PC-9 (cell line): ENCODE data around the gene KL. TPM values are rescaled to one million over a fixed set of nuclear protein-coding genes. Genes with fewer than 3 reads are reported as not detected.

ENCODE experiments used
- BruUV-seq: library from RNA; stranded (reverse); fragments of 400-500 nt; replicated peaks from 2 replicates; lab custom pipeline; 2021; lab: Mats Ljungman, UMichigan
- CTCF ChIA-PET: fragments of 300-600 bp; sonication (Branson Sonifier 250); formaldehyde crosslinking; loops from one replicate; lab custom pipeline; 2022; ENCODE audit warnings: antibody characterized with exemption; lab: Charles Lee
- POLR2A ChIA-PET: fragments of 300-600 bp; sonication (Branson Sonifier 250); formaldehyde crosslinking; loops from one replicate; lab custom pipeline; 2022; ENCODE audit warnings: antibody characterized with exemption; ENCODE audit not compliant: unreplicated experiment; lab: Charles Lee
- DNase-seq, 2 experiments: peaks; one replicate each; pipeline versions ENCODE4 v3.0.0 to v3.0.0-alpha.2; 2015 to 2022; ENCODE audit warnings: mixed read lengths in 1 of 2
- H2AFZ ChIP-seq: fragments of 200-600 bp; sonication (generic); 2 replicates; pipeline ENCODE4 v1.8.1; 2017; ENCODE audit warnings: antibody characterized with exemption
- H3F3A ChIP-seq: fragments of 200-600 bp; sonication (generic); 2 replicates; pipeline ENCODE4 v1.8.1; 2017; ENCODE audit warnings: antibody characterized with exemption, mild to moderate bottlenecking, low read depth; ENCODE audit not compliant: insufficient read depth
- H3K27ac ChIP-seq: fragments of 200-600 bp; sonication (generic); 2 replicates; pipeline ENCODE4 v1.6.1; 2016; ENCODE audit warnings: mixed run types
- H3K27me3 ChIP-seq: fragments of 200-600 bp; sonication (generic); 2 replicates; pipeline ENCODE4 v1.6.1; 2016; ENCODE audit warnings: low read depth, mixed run types; ENCODE audit not compliant: insufficient read depth
- H3K36me3 ChIP-seq: fragments of 200-600 bp; sonication (generic); 2 replicates; pipeline ENCODE4 v1.6.1; 2016; ENCODE audit warnings: low read depth, mixed run types
- H3K4me1 ChIP-seq: fragments of 200-600 bp; sonication (generic); replicated peaks from 2 replicates; pipeline ENCODE4 v1.6.1; 2016; ENCODE audit warnings: mixed run types; ENCODE audit not compliant: insufficient read depth
- H3K4me2 ChIP-seq: fragments of 200-600 bp; sonication (generic); 2 replicates; pipeline ENCODE4 v1.6.1; 2017; ENCODE audit warnings: mixed run types
- H3K4me3 ChIP-seq: fragments of 200-600 bp; sonication (generic); 2 replicates; pipeline ENCODE4 v1.6.1; 2016; ENCODE audit warnings: mixed run types
- H3K79me2 ChIP-seq: fragments of 200-600 bp; sonication (generic); 2 replicates; pipeline ENCODE4 v1.6.1; 2017; ENCODE audit warnings: low read depth, mixed run types
- H3K9me2 ChIP-seq: fragments of 200-600 bp; sonication (generic); 2 replicates; pipeline ENCODE4 v1.8.1; 2017; ENCODE audit warnings: mild to moderate bottlenecking; ENCODE audit not compliant: insufficient read depth
- H3K9me3 ChIP-seq: fragments of 200-600 bp; sonication (generic); 2 replicates; pipeline ENCODE4 v1.8.1; 2016; ENCODE audit warnings: low read depth; ENCODE audit not compliant: insufficient read depth
- H4K20me1 ChIP-seq: fragments of 200-600 bp; sonication (generic); 2 replicates; pipeline ENCODE4 v1.8.1; 2017; ENCODE audit not compliant: insufficient read depth
- EZH2 ChIP-seq: fragments of 200-600 bp; sonication (generic); IDR thresholded peaks from 2 replicates; pipeline ENCODE4 v1.8.0; 2017; ENCODE audit warnings: antibody characterized with exemption, low read depth
- intact Hi-C: fragments of 100-400 bp; cut with micrococcal nuclease; formaldehyde crosslinking; loops from one replicate; pipeline ENCODE4 v1.10.0; 2022; ENCODE audit not compliant: unreplicated experiment
- total RNA-seq: library from RNA; stranded (reverse); gene quantifications from 2 replicates; pipeline ENCODE4 v1.2.3, GENCODE V29; 2021
- TF ChIP-seq, protein P1 (sequence below): fragments of 200-600 bp; sonication (generic); conservative IDR thresholded peaks from 2 replicates; pipeline ENCODE4 v1.6.1; 2017; ENCODE audit warnings: mixed run types, antibody characterized with exemption, mild to moderate bottlenecking, moderate library complexity

Gene KL
- total RNA-seq, 1 experiment from 2014 or later: 1.4 TPM

DNA sequence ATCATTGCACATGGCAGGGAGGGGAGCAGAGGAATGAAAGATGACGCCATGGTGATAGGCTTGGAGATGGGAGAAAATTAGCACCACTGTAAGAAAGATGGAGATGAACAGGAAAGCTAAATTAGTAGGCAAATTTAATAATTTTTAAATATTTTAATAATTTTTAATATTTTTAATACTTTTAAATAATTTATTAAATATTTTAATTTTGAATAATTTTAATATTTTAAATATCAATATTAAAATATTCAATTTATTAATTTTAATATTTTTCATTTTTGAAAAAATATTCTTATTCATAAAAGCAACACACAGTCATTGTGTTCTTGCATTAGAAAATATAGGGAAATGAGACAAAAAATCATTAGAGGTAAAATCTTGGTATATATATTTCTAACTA lies 15.9 kb upstream of the KL start:
- H3F3A ChIP-seq: no peaks in the 10 kb centered on the region
- intact Hi-C loops: no loop called here
- H3K27me3 ChIP-seq: no peaks in the 10 kb centered on the region
- H3K79me2 ChIP-seq: no peaks in the 10 kb centered on the region
- H3K4me3 ChIP-seq: no peak overlapping the region
- no peaks in the 10 kb centered on the region; the same call in 1 of the 2 replicates for H3K9me2 ChIP-seq
- no peaks in the 10 kb centered on the region for H3K36me3 ChIP-seq
- H4K20me1 ChIP-seq: no peaks in the 10 kb centered on the region
- TF ChIP-seq, protein P1, sequence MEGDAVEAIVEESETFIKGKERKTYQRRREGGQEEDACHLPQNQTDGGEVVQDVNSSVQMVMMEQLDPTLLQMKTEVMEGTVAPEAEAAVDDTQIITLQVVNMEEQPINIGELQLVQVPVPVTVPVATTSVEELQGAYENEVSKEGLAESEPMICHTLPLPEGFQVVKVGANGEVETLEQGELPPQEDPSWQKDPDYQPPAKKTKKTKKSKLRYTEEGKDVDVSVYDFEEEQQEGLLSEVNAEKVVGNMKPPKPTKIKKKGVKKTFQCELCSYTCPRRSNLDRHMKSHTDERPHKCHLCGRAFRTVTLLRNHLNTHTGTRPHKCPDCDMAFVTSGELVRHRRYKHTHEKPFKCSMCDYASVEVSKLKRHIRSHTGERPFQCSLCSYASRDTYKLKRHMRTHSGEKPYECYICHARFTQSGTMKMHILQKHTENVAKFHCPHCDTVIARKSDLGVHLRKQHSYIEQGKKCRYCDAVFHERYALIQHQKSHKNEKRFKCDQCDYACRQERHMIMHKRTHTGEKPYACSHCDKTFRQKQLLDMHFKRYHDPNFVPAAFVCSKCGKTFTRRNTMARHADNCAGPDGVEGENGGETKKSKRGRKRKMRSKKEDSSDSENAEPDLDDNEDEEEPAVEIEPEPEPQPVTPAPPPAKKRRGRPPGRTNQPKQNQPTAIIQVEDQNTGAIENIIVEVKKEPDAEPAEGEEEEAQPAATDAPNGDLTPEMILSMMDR: no peak
- no peak for TF ChIP-seq EZH2
- no peak overlapping the region for H3K27ac ChIP-seq
- BruUV-seq: no TSS peak
- POLR2A ChIA-PET: no interaction called here
- H3K4me2 ChIP-seq: no peak overlapping the region
- H3K4me1 ChIP-seq: no peaks in the 10 kb centered on the region
- no peaks in the 10 kb centered on the region for H3K9me3 ChIP-seq
- CTCF ChIA-PET: no interaction called here
- no peak for DNase-seq
- no peak overlapping the region for H2AFZ ChIP-seq

DNA sequence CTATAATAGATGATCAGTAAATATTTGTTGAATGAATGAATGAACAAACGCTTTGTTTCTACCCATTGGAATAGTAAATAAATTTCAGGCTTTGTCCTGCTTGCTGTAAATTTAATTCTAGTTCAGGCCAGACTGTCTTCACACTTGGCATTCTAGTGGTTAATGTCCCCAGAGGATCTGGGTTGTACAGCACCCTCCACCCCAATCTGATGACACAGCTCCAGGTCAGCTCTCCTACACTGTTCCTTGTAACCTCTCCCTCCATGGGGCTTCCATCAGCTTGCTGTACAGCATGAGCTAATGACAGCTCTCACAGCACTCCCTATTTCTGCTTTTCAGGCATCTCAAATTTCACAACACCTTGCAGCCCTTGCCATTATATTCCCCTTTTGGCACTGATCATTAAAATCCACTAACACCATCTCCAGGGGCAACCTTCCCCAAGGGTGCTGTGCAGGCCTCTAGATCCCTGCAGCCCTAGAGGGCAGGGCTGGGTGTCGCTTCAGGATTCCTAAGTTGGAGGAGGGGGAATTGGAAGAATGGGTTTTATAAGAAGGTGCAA lies 12.7 kb upstream of the KL start:
- no peaks in the 10 kb centered on the region for H3K9me3 ChIP-seq
- intact Hi-C loops: no loop called here
- H3K36me3 ChIP-seq: no peaks in the 10 kb centered on the region
- DNase-seq: no peak
- no peak overlapping the region for H3K4me2 ChIP-seq
- no peaks in the 10 kb centered on the region; the same call in 1 of the 2 replicates for H3K9me2 ChIP-seq
- no peaks in the 10 kb centered on the region for H3K79me2 ChIP-seq
- H3K27ac ChIP-seq: no peak overlapping the region
- no peaks in the 10 kb centered on the region for H3K27me3 ChIP-seq
- no TSS peak for BruUV-seq
- no peak overlapping the region for H3K4me3 ChIP-seq
- H3F3A ChIP-seq: no peaks in the 10 kb centered on the region
- no peaks in the 10 kb centered on the region for H3K4me1 ChIP-seq
- H2AFZ ChIP-seq: no peak overlapping the region
- ChIA-PET POLR2A (no interaction called here), CTCF (no interaction called here)
- H4K20me1 ChIP-seq: no peaks in the 10 kb centered on the region
- TF ChIP-seq EZH2: no peak
- TF ChIP-seq, protein P1: no peak

DNA sequence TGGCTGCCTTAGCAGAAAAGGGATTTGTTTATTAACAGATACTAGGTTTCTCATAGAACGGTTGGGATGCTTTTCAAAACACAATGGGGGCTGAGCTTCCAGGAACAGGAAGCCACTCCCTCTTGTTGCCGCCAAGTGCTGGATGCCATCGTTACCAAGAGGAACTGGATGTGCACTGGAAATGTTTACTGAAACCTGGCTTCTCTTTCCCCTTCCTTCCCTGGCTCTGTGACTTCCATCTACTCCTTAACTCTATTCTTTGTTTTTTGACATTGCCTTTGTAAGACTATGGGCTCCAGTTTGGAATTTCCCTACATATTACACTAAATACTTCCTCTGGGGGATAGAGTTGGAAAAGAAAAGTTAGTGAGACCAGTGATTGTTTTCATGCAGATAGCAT lies 11.7 kb upstream of the KL start:
- H3F3A ChIP-seq: no peaks in the 10 kb centered on the region
- no peaks in the 10 kb centered on the region for H3K36me3 ChIP-seq
- H4K20me1 ChIP-seq: no peaks in the 10 kb centered on the region
- ChIA-PET POLR2A (no interaction called here), CTCF (no interaction called here)
- no peaks in the 10 kb centered on the region for H3K9me3 ChIP-seq
- H3K27ac ChIP-seq: no peak overlapping the region
- H3K4me3 ChIP-seq: no peak overlapping the region
- TF ChIP-seq EZH2: no peak
- TF ChIP-seq, protein P1: no peak
- H3K4me2 ChIP-seq: no peak overlapping the region
- no peak for DNase-seq
- intact Hi-C loops: no loop called here
- H3K4me1 ChIP-seq: no peaks in the 10 kb centered on the region
- BruUV-seq: no TSS peak
- no peaks in the 10 kb centered on the region; the same call in 1 of the 2 replicates for H3K9me2 ChIP-seq
- no peak overlapping the region for H2AFZ ChIP-seq
- no peaks in the 10 kb centered on the region for H3K79me2 ChIP-seq
- H3K27me3 ChIP-seq: no peaks in the 10 kb centered on the region
